Endothelial cell of umbilical vein (primary cell): ENCODE measurements around the gene CMTM6. TPM values are rescaled to one million over a fixed set of nuclear protein-coding genes. Genes with fewer than 3 reads are reported as not detected.
"Not testable (repeated sequence)": the region's sequence is repeated elsewhere in the genome, so short reads cannot be mapped to it uniquely, and the experiment has no call there.

Source experiments
- BruUV-seq: library from RNA; stranded (reverse); fragments of 400-500 nt; replicated peaks from 2 replicates; lab custom pipeline; 2021; lab: Mats Ljungman, UMichigan
- CTCF ChIA-PET: fragments of 300-600, 350-600 bp; sonication (Branson Sonifier 250); formaldehyde crosslinking; loops from one replicate; lab custom pipeline; 2021; ENCODE audit warnings: antibody characterized with exemption, inconsistent platforms; lab: Charles Lee
- POLR2A ChIA-PET: fragments of 300-600, 350-600 bp; sonication (Branson Sonifier 250); formaldehyde crosslinking; loops from one replicate; lab custom pipeline; 2021; ENCODE audit warnings: antibody characterized with exemption, inconsistent platforms; lab: Charles Lee
- DNase-seq: peaks from one replicate; pipeline ENCODE4 v3.0.0-alpha.2; 2011; ENCODE audit warnings: low read depth, low spot score
- FAIRE-seq: peaks from 2 replicates; lab custom pipeline; 2011; peaks lifted over from hg19 to GRCh38; lab: Jason Lieb, UNC
- H2AFZ ChIP-seq: 2 replicates; pipeline ENCODE4 v1.6.0; 2012; ENCODE audit warnings: low read depth, low read length, control low read depth, inconsistent platforms
- H3K27ac ChIP-seq: 2 replicates; pipeline ENCODE4 v1.5.1; 2011; ENCODE audit warnings: low read depth, mild to moderate bottlenecking, control low read depth, low read length, moderate library complexity; ENCODE audit not compliant: insufficient read depth
- H3K27me3 ChIP-seq, 2 experiments: 2 replicates each; pipeline versions ENCODE4 v1.6.0 to v1.6.1; 2011; ENCODE audit warnings: low read length in 2 of 2, mixed read lengths in 1 of 2; ENCODE audit not compliant: control insufficient read depth in 2 of 2, insufficient read depth in 2 of 2
- H3K36me3 ChIP-seq, 2 experiments: 2 replicates in 1 of 2; 3 replicates in 1 of 2; pipeline ENCODE4 v1.5.1; 2011; ENCODE audit warnings: low read length in 2 of 2, mild to moderate bottlenecking in 1 of 2, moderate library complexity in 1 of 2; ENCODE audit not compliant: control insufficient read depth in 2 of 2, insufficient read depth in 2 of 2; ENCODE audit errors: extremely low read depth in 1 of 2
- H3K4me1 ChIP-seq: 3 replicates; pipeline ENCODE4 v1.5.1; 2011; ENCODE audit warnings: mild to moderate bottlenecking, low read length; ENCODE audit not compliant: control insufficient read depth, insufficient read depth; ENCODE audit errors: extremely low read depth
- H3K4me2 ChIP-seq: 2 replicates; pipeline ENCODE4 v1.6.1; 2011; ENCODE audit warnings: low read length, control low read depth, mixed read lengths; ENCODE audit not compliant: insufficient read depth
- H3K4me3 ChIP-seq, 3 experiments: fragments of 200-600 bp in 1 of 3; sonication (generic), shearing (Covaris generic) in 1 of 3; replicated peaks in 1 of 3; 2 replicates each; pipeline ENCODE4 v1.5.1; 2011 to 2016; ENCODE audit warnings: control low read depth in 3 of 3, low read length in 3 of 3, mild to moderate bottlenecking in 2 of 3, inconsistent platforms in 1 of 3, low read depth in 1 of 3, moderate library complexity in 1 of 3; ENCODE audit not compliant: insufficient read depth in 1 of 3
- H3K79me2 ChIP-seq: 2 replicates; pipeline ENCODE4 v1.6.0; 2012; ENCODE audit warnings: low read length, inconsistent platforms; ENCODE audit not compliant: control insufficient read depth, insufficient read depth
- H3K9ac ChIP-seq: replicated peaks from 2 replicates; pipeline ENCODE3; 2011; ENCODE audit warnings: low read length, control low read depth; ENCODE audit not compliant: insufficient read depth; ENCODE audit errors: extremely low read depth
- H3K9me1 ChIP-seq: replicated peaks from 3 replicates; pipeline ENCODE4 v1.6.0; 2011; ENCODE audit warnings: mild to moderate bottlenecking, low read length; ENCODE audit not compliant: control insufficient read depth, insufficient read depth; ENCODE audit errors: extremely low read depth
- H3K9me3 ChIP-seq: replicated peaks from 2 replicates; pipeline ENCODE4 v1.5.1; 2012; ENCODE audit warnings: low read length, inconsistent platforms; ENCODE audit not compliant: control insufficient read depth, insufficient read depth
- H4K20me1 ChIP-seq: replicated peaks from 2 replicates; pipeline ENCODE3; 2011; ENCODE audit warnings: mild to moderate bottlenecking, low read length; ENCODE audit not compliant: control insufficient read depth, insufficient read depth; ENCODE audit errors: extremely low read depth
- CTCF ChIP-seq, 2 donors: IDR thresholded peaks; 1 replicate in 1 of 2; 2 replicates in 1 of 2; pipeline ENCODE4 v1.5.1; 2011; ENCODE audit warnings: low read length in 2 of 2, mild to moderate bottlenecking in 2 of 2, moderate library complexity in 2 of 2, control low read depth in 1 of 2, inconsistent platforms in 1 of 2, low read depth in 1 of 2; ENCODE audit not compliant: insufficient read depth in 1 of 2; ENCODE audit errors: extremely low read depth in 1 of 2
- JUN ChIP-seq: IDR thresholded peaks from 2 replicates; pipeline ENCODE4 v1.6.1; 2011; ENCODE audit warnings: borderline replicate concordance, low read depth; ENCODE audit not compliant: insufficient read length, insufficient read depth
- dilution Hi-C: fragments of 300-500 bp; cut with MboI; formaldehyde crosslinking; loops from one replicate; pipeline ENCODE4 v1.15.0; 2019; ENCODE audit warnings: low sequenced_read_pairs; ENCODE audit not compliant: extremely low pct_ligation_motif_present
- intact Hi-C: fragments of 100-400 bp; cut with micrococcal nuclease; formaldehyde crosslinking; loops from one replicate; pipeline ENCODE4 v1.10.0; 2022
- polyA plus RNA-seq, 4 experiments: library from polyadenylated mRNA; depleted of rRNA in 3 of 4; stranded (reverse) in 3 of 4; unstranded in 1 of 4; fragments of >200 nt; gene quantifications; 2 replicates each; pipeline versions ENCODE4 v1.2.1 to v1.2.3, GENCODE V29; 2011 to 2012; ENCODE audit warnings: missing spikeins in 1 of 4
- total RNA-seq: library from RNA; stranded (reverse); gene quantifications from 2 replicates; pipeline ENCODE4 v1.2.3, GENCODE V29; 2021

Gene CMTM6
- total and polyA plus RNA-seq, 2 donors (not counting 3 experiments of a cell fraction or from before 2014, with no cell fraction given) = 38.0 to 56.3 TPM

DNA sequence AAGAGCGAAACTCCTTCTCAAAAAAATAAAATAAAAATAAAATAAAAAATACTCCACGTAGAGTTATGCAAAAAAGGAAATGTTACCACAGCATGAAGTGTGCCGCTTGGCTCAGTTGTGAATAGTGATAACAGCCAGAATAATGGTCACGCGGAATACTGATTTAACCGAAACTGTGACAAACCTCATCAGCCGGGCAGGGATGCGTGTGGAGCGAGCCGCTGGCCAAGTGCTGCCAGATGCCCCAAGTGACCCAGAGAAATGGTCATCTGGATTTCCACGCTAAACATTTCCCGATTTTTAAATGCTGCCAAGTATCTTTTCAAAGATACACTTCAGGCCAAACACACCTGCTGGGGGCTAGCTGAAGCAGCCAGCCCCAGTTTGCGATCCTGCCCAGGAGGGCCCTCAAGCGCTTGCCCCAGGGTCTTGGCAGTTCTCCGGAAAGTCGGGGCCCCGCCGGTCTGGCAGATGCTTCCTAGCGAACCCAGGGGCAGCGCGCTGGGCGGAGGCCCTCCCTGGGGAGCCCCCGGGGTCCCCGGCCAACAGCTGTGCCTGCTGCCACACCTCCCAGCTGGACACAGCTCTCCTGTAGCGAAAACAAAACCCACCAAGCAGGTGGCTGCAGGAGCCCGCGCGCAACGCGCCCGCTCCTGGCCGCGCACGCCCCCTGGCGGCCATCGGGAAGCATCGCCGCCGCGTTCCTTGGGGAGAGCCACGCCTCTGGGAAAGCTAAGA, 35.1 kb downstream of the CMTM6 start:
- Histone ChIP-seq H3K4me1 (peaks cover 37% of the 10 kb centered on the region), H3K27ac (no peak overlapping the region), H4K20me1 (no peaks in the 10 kb centered on the region), H3K9ac (no peak overlapping the region), H3K4me3 (peak overlapping the region in 1 of 3 experiments; percentile 6), H2AFZ (no peak overlapping the region), H3K79me2 (peaks cover 2% of the 10 kb centered on the region), H3K36me3 (no peaks in the 10 kb centered on the region), H3K4me2 (peak overlapping the region; percentile 14), H3K27me3 (no peaks in the 10 kb centered on the region), H3K9me1 (no peaks in the 10 kb centered on the region), H3K9me3 (no peaks in the 10 kb centered on the region)
- BruUV-seq = no TSS peak
- CTCF ChIA-PET = interaction anchor here (0.6 to 3.6 kb wide), 66 partner anchors 8 to 1020 kb away, joined by 3 to 143 read pairs (median 4); partner anchors contain the start of genes CMTM6 and CMTM7
- FAIRE-seq (no peak), DNase-seq (peak; percentile 89)
- POLR2A ChIA-PET = no interaction called here
- dilution Hi-C loops = no loop called here
- TF ChIP-seq CTCF (IDR thresholded peaks at IDR 0.05; ENCODE audit: extremely low read depth in 1 of 2, insufficient read depth in 1 of 2, low read depth in 1 of 2, low read length in 2 of 2) (peak; percentile 98 to 99), JUN (no peak)
- intact Hi-C loops = loop anchor here (1.0 to 2.0 kb wide), 6 partner anchors 24 to 289 kb away; partner anchors contain the start of gene DYNC1LI1

DNA sequence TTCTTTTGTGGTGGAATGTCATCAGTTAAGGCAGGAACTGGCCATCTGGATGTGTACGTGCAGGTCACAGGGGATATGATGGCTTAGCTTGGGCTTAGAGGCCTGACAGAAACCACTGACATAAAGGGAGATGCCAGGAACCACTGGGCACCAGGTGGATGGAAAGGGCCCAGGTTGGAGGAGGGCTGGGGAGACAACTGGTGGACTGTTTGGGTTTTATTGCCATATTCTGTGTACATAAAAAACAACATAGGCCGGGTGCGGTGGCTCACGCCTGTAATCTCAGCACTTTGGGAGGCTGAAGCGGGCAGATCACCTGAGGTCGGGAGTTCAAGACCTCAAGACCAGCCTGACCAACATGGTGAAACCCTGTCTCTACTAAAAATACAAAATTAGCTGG, 35.8 kb downstream of the CMTM6 start:
- DNase-seq, POLR2A ChIA-PET, H3K4me2 ChIP-seq, H3K9me3 ChIP-seq, H4K20me1 ChIP-seq, BruUV-seq, H3K9me1 ChIP-seq, H3K27me3 ChIP-seq, H3K79me2 ChIP-seq, FAIRE-seq, H3K27ac ChIP-seq, dilution Hi-C loops, H3K4me3 ChIP-seq, H2AFZ ChIP-seq, H3K36me3 ChIP-seq, H3K9ac ChIP-seq: not testable (repeated sequence)
- CTCF ChIA-PET = interaction anchor here (1.0 to 3.5 kb wide), 10 partner anchors 45 to 323 kb away, joined by 3 to 56 read pairs (median 13); no protein-coding TSS in a partner anchor
- H3K4me1 ChIP-seq = peaks cover 38% of the 10 kb centered on the region
- intact Hi-C loops = loop anchor here (1.0 kb wide), 5 partner anchors 24 to 289 kb away; no protein-coding TSS in a partner anchor

GRCh38 chr3:32464726-32465125, 37.9 kb downstream of the CMTM6 start:
- H3K9me3 ChIP-seq, H3K4me3 ChIP-seq, DNase-seq, BruUV-seq, H3K36me3 ChIP-seq, FAIRE-seq, POLR2A ChIA-PET, H3K27me3 ChIP-seq, H3K4me2 ChIP-seq, dilution Hi-C loops, H3K9ac ChIP-seq, H3K9me1 ChIP-seq, H3K79me2 ChIP-seq, intact Hi-C loops, H3K27ac ChIP-seq, H2AFZ ChIP-seq, H4K20me1 ChIP-seq: not testable (repeated sequence)
- H3K4me1 ChIP-seq = peaks cover 23% of the 10 kb centered on the region
- CTCF ChIA-PET = interaction anchor here (0.9 kb wide), 1 partner anchor 90 kb away, joined by 3 read pairs; no protein-coding TSS in a partner anchor
